CD1c-positive myeloid dendritic cell (primary cell): Measurements from ENCODE around the gene PRPF40B.

Experiments used
- DNase-seq: peaks from one replicate; pipeline ENCODE4 v3.0.0-alpha.2; 2016; ENCODE audit errors: extremely low spot score

Gene PRPF40B

GRCh38 chr12:49635656-49636055 lies 12.3 kb downstream of the PRPF40B start:
- DNase-seq, result no peak

- no peak for DNase-seq
Observed at GRCh38 chr12:49636574-49636973, 13.2 kb downstream of the PRPF40B start.

GRCh38 chr12:49636979-49637755 lies 13.8 kb downstream of the PRPF40B start:
- DNase-seq, result peak; percentile 62

GRCh38 chr12:49641748-49642369 lies 18.5 kb downstream of the PRPF40B start:
- DNase-seq, result no peak

- DNase-seq, result no peak
Observed at GRCh38 chr12:49642370-49642802, 19.0 kb downstream of the PRPF40B start.

- no peak for DNase-seq
Observed at GRCh38 chr12:49643135-49643534, 19.8 kb downstream of the PRPF40B start.

GRCh38 chr12:49643961-49644619 lies 20.7 kb downstream of the PRPF40B start:
- DNase-seq, result no peak

- peak; percentile 88 for DNase-seq
Observed at GRCh38 chr12:49644620-49644994, 21.2 kb downstream of the PRPF40B start.

- DNase-seq, result no peak
Observed at GRCh38 chr12:49645146-49646039, 22.0 kb downstream of the PRPF40B start.

- no peak for DNase-seq
Observed at GRCh38 chr12:49646331-49646830, 23.0 kb downstream of the PRPF40B start.

GRCh38 chr12:49646871-49647654 lies 23.7 kb downstream of the PRPF40B start:
- no peak for DNase-seq

GRCh38 chr12:49647827-49648711 lies 24.7 kb downstream of the PRPF40B start:
- no peak for DNase-seq

GRCh38 chr12:49648712-49649003 lies 25.3 kb downstream of the PRPF40B start:
- DNase-seq, result no peak

GRCh38 chr12:49649445-49649844 lies 26.1 kb downstream of the PRPF40B start:
- no peak for DNase-seq

- no peak for DNase-seq
Observed at GRCh38 chr12:49649892-49650291, 26.5 kb downstream of the PRPF40B start.

GRCh38 chr12:49651855-49652254 lies 28.5 kb downstream of the PRPF40B start:
- DNase-seq, result no peak

GRCh38 chr12:49652921-49653520 lies 29.7 kb downstream of the PRPF40B start:
- peak; percentile 17 for DNase-seq

- no peak for DNase-seq
Observed at GRCh38 chr12:49654715-49655114, 31.4 kb downstream of the PRPF40B start.

- DNase-seq, result no peak
Observed at GRCh38 chr12:49655595-49656236, 32.4 kb downstream of the PRPF40B start.
